H1 (cell line): ENCODE data around the gene KRTAP10-7.

Experiments used
- CTCF ChIP-seq, 3 experiments: IDR thresholded peaks; 1 replicate in 2 of 3; 2 replicates in 1 of 3; pipeline versions ENCODE4 v1.5.1 to v1.6.1; 2011; ENCODE audit warnings: low read length in 3 of 3, mild to moderate bottlenecking in 3 of 3, inconsistent platforms in 2 of 3, low read depth in 1 of 3, moderate library complexity in 1 of 3; ENCODE audit not compliant: insufficient read depth in 1 of 3; ENCODE audit errors: control extremely low read depth in 1 of 3
- JUND ChIP-seq: IDR thresholded peaks from 2 replicates; pipeline ENCODE4 v1.6.1; 2011; ENCODE audit warnings: mild to moderate bottlenecking, improper control_type of control experiment, low read length
- MAX ChIP-seq: IDR thresholded peaks from 2 replicates; pipeline ENCODE4 v1.6.1; 2012; ENCODE audit warnings: inconsistent platforms
- RAD21 ChIP-seq, 2 experiments: IDR thresholded peaks in 1 of 2; conservative IDR thresholded peaks in 1 of 2; 2 replicates each; pipeline ENCODE4 v1.6.1; 2011; ENCODE audit warnings: low read depth in 2 of 2, low read length in 2 of 2, improper control_type of control experiment in 1 of 2, inconsistent platforms in 1 of 2, mild to moderate bottlenecking in 1 of 2, moderate library complexity in 1 of 2

- TF ChIP-seq CTCF (IDR thresholded peaks at IDR 0.05; ENCODE audit: control extremely low read depth in 1 of 3, insufficient read depth in 1 of 3, low read depth in 1 of 3, low read length in 3 of 3) (no peak), MAX (no peak), JUND (no peak), RAD21 (IDR thresholded peaks at IDR 0.05 in 1 of 2, conservative IDR thresholded peaks at IDR 0.05 in 1 of 2; ENCODE audit: low read depth in 2 of 2, low read length in 2 of 2) (no peak)
These were observed 24.9 kb upstream of the KRTAP10-7 start for GRCh38 chr21:44575307-44576024.
